GM18511 (cell line): Measurements from ENCODE around the gene QRICH1.

Experiments
- ATAC-seq: cut with Tn5 transposase; IDR thresholded peaks from one replicate; pipeline ENCODE4 v1.9.1; 2021; ENCODE audit warnings: mild to moderate bottlenecking, moderate library complexity; ENCODE audit not compliant: unreplicated experiment

Gene QRICH1

GRCh38 chr3:49034650-49035049, 59.2 kb downstream of the QRICH1 start:
- no peak for ATAC-seq

- ATAC-seq = no peak
Measured at GRCh38 chr3:49032646-49033304, 61.1 kb downstream of the QRICH1 start.

GRCh38 chr3:49030321-49030720, 63.5 kb downstream of the QRICH1 start:
- no peak for ATAC-seq

GRCh38 chr3:49029563-49029884, 64.3 kb downstream of the QRICH1 start:
- ATAC-seq = no peak

GRCh38 chr3:49028673-49029562, 65.0 kb downstream of the QRICH1 start, which contains the start of gene IMPDH2:
IMPDH2 (minus strand) TSS chr3:49029398; CDS start chr3:49029350, 48 bp downstream.
- ATAC-seq = peak; percentile 91

- ATAC-seq = no peak
Measured at GRCh38 chr3:49028298-49028672, 65.6 kb downstream of the QRICH1 start.

GRCh38 chr3:49027634-49028033, 66.2 kb downstream of the QRICH1 start:
- ATAC-seq = no peak

GRCh38 chr3:49026536-49026935, 67.3 kb downstream of the QRICH1 start:
- no peak for ATAC-seq

- ATAC-seq = no peak
Measured at GRCh38 chr3:49025793-49026520, 67.9 kb downstream of the QRICH1 start.

- ATAC-seq = no peak
Measured at GRCh38 chr3:49025005-49025792, 68.7 kb downstream of the QRICH1 start.

- ATAC-seq = no peak
Measured at GRCh38 chr3:49024449-49024848, 69.4 kb downstream of the QRICH1 start.

GRCh38 chr3:49023775-49024174, 70.1 kb downstream of the QRICH1 start:
- ATAC-seq = no peak

- ATAC-seq = no peak
Measured at GRCh38 chr3:49022688-49023171, 71.1 kb downstream of the QRICH1 start.

- peak; percentile 66 for ATAC-seq
Measured at GRCh38 chr3:49021813-49022687, 71.8 kb downstream of the QRICH1 start, which contains the start of gene NDUFAF3. NDUFAF3 (plus strand) TSS chr3:49022121; CDS start chr3:49022145, 24 bp downstream.

GRCh38 chr3:49021213-49021812, 72.6 kb downstream of the QRICH1 start:
- peak; percentile 59 for ATAC-seq

GRCh38 chr3:49020330-49021212, 73.3 kb downstream of the QRICH1 start:
- ATAC-seq = peak; percentile 0

- ATAC-seq = no peak
Measured at GRCh38 chr3:49019941-49020329, 73.9 kb downstream of the QRICH1 start.

GRCh38 chr3:49018707-49019006, 75.2 kb downstream of the QRICH1 start:
- ATAC-seq = no peak
